ENCODE results near the gene PPP6R3.

The PPP6R3 gene

DNA sequence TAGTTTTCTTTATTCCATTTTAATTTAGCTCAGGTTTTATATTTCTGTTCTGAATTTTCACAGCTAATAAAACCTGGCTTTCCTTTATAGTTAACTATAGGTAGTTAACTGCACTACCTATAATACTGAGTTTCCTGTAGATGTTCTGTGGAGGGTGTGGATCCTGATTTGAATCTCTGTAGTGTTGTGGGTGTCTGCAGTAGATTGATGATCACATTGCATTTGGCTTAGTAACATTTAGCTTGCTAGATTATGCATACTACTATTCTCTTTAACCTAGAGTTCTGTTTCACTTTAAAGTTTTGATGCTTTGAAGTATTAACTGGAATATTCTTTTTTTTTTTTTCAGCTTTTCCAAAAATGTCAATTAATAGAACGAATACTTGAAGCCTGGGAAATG lies 110.1 kb downstream of the PPP6R3 start:
- Mint-ChIP-seq H3K9me3 (no peaks in the 10 kb centered on the region), H3K4me3 (no peak overlapping the region), H3K4me1 (ENCODE audit: low read depth) (peaks cover 19% of the 10 kb centered on the region), H3K27ac (no peak overlapping the region), H3K36me3 (ENCODE audit: low read depth) (peaks cover 62% of the 10 kb centered on the region), H3K27me3 (ENCODE audit: low read depth) (no peaks in the 10 kb centered on the region)
- no peak for DNase-seq (ENCODE audit: low spot score)

DNA sequence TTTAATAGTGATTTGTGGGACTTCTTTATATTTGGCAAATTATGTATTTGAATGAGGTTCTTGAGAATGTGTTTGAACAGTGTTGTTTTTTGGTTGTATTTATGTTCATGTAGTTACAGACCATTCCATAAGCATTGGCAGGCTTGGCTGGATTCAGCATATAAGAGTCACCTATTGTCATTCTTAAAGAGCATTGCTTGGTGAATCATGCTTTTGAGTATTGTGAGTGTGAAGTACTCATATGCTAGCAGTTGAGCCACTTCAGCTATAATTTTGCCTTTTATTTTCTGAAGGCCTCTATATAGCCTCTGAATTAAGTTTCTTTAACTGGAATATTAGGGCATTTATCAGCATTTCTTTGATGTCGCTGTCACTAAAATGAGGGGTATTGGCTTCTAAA lies 113.8 kb downstream of the PPP6R3 start:
- DNase-seq (ENCODE audit: low spot score), result no peak
- Mint-ChIP-seq H3K36me3 (ENCODE audit: low read depth) (peaks cover 68% of the 10 kb centered on the region), H3K9me3 (no peaks in the 10 kb centered on the region), H3K27ac (no peak overlapping the region), H3K27me3 (ENCODE audit: low read depth) (no peaks in the 10 kb centered on the region), H3K4me1 (ENCODE audit: low read depth) (peaks cover 16% of the 10 kb centered on the region), H3K4me3 (no peak overlapping the region)

DNA sequence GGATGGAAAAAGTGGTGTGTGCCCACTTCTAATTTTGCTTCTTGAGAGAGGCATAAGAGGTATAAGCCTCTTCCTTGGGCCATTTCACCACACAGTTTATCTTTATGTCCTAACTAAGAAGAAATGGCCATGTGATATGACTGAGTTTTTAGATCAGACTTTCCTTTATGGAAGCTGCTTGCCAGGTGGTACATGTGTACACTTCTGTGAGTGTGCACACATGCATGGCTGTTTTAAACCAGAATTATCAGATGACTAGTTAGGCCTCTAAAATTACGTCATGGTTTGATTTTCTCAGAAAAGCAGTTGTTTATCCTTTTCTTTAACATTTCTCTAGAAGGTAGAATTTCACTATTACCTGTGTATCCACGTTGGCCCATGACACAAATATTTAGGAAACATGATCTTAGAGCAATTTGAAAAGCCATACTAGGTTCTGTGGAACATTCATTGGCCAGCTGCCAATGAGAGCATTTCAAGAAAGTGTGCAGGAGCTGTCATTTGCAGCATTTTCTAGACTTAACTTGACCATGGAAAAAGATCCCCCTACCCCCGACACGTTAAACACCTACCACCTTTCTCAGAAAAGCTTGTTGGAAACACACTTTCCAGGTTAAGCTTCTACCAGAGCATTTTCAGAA lies 114.6 kb downstream of the PPP6R3 start:
- Mint-ChIP-seq H3K4me1 (ENCODE audit: low read depth) (peaks cover 10% of the 10 kb centered on the region), H3K27ac (no peak overlapping the region), H3K4me3 (no peak overlapping the region), H3K27me3 (ENCODE audit: low read depth) (no peaks in the 10 kb centered on the region), H3K36me3 (ENCODE audit: low read depth) (peaks cover 71% of the 10 kb centered on the region), H3K9me3 (no peaks in the 10 kb centered on the region)
- DNase-seq (ENCODE audit: low spot score), result no peak

DNA sequence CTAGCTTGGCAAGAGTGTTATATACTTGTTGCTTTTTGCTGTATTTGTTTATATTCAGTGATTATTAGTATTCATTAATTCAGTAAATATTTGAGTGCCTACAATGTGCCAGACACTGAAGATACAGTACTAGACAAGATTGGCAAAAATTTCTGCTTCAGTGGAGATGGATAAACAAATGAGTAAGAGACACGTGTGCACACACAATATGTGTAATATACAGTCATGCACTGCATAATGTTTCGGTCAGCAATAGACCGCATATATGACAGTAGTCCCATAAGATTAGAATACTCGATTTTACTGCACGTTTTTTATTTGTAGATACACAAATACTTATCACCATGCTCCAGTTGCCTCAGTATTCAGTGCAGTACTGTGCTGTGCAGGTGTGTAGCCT lies 118.9 kb downstream of the PPP6R3 start:
- Mint-ChIP-seq H3K4me1 (ENCODE audit: low read depth) (peaks cover 17% of the 10 kb centered on the region), H3K27me3 (ENCODE audit: low read depth) (no peaks in the 10 kb centered on the region), H3K9me3 (no peaks in the 10 kb centered on the region), H3K4me3 (no peak overlapping the region), H3K36me3 (ENCODE audit: low read depth) (peaks cover 69% of the 10 kb centered on the region), H3K27ac (no peak overlapping the region)
- no peak for DNase-seq (ENCODE audit: low spot score)

DNA sequence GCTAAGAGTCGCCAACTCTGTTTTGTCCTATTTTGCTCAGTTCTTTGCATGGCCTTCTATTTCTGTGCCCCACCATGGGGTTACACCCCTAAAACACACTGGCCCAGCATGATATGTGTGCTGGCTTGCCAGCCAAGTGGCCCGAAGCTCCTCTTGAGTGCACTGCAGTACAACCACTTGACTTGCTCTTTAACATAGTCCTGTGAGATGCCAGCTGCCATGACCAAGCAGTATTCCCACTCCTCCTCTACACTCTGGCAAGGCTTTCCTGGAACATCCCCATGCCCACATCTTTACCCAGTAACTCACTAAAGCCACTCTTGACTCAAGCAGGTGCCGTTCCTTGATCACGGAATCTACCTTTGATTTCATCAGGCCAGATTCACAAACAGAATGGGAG lies 120.9 kb downstream of the PPP6R3 start:
- Mint-ChIP-seq H3K27ac (no peak overlapping the region), H3K4me3 (no peak overlapping the region), H3K4me1 (ENCODE audit: low read depth) (peaks cover 25% of the 10 kb centered on the region), H3K9me3 (no peaks in the 10 kb centered on the region), H3K27me3 (ENCODE audit: low read depth) (no peaks in the 10 kb centered on the region), H3K36me3 (ENCODE audit: low read depth) (peaks cover 69% of the 10 kb centered on the region)
- no peak for DNase-seq (ENCODE audit: low spot score)

DNA sequence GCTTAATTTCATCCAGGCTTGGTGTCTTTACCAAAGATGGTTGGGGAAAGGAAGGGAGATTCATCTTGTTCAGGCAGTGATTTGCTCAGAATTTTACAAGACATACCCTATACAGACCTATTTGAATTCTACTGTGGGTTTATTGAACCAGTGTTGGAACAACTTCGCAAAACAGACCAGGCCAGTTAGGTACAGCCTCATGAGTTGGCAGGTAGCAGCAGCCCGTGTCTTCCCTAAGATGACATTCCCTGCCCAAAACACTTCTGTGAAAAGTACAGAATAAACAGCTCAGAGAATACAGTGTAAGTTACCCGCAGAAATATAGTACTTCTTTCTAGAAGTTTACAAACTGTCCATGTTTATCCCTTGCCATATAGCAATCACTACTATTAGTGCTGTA lies 121.3 kb downstream of the PPP6R3 start:
- DNase-seq (ENCODE audit: low spot score), result no peak
- H3K4me3 Mint-ChIP-seq, result no peak overlapping the region
- H3K36me3 Mint-ChIP-seq (ENCODE audit: low read depth), result peaks cover 66% of the 10 kb centered on the region
- H3K9me3 Mint-ChIP-seq, result no peaks in the 10 kb centered on the region
- H3K27ac Mint-ChIP-seq, result no peak overlapping the region
- H3K27me3 Mint-ChIP-seq (ENCODE audit: low read depth), result no peaks in the 10 kb centered on the region
- H3K4me1 Mint-ChIP-seq (ENCODE audit: low read depth), result peaks cover 25% of the 10 kb centered on the region

DNA sequence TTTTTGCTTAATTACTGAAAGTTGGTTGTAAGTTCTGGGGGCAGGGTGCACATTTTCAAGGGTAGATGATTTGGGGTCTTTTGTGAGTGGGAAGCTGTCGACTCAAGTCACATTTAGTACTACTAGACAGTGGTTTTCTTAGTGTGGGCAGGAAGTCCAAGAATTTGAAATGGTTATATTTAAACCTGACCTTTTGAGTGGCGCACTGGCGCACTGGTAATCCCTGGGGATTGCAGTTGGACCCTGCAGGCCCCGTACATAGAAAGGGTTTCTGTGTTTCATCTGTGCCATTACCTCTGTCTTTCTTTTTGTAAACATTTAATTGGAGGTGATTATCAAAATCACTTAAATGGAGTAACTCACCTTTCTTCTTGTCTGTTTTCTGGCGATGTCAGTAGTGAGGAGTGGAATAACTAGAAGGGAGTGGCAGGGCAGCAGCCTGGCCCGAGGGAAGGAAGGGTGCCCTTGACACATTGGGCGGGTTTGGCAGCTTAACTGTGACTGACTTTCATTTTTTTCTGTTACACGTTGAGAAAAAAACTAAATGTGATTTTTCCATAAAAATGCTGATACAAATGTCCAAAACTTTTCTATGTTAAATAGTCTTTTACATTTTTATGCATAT lies 122.0 kb downstream of the PPP6R3 start:
- Mint-ChIP-seq H3K27me3 (ENCODE audit: low read depth) (no peaks in the 10 kb centered on the region), H3K27ac (peak overlapping the region; percentile 49), H3K4me3 (no peak overlapping the region), H3K4me1 (ENCODE audit: low read depth) (peaks cover 25% of the 10 kb centered on the region), H3K36me3 (ENCODE audit: low read depth) (peaks cover 71% of the 10 kb centered on the region), H3K9me3 (no peaks in the 10 kb centered on the region)
- DNase-seq (ENCODE audit: low spot score), result no peak

DNA sequence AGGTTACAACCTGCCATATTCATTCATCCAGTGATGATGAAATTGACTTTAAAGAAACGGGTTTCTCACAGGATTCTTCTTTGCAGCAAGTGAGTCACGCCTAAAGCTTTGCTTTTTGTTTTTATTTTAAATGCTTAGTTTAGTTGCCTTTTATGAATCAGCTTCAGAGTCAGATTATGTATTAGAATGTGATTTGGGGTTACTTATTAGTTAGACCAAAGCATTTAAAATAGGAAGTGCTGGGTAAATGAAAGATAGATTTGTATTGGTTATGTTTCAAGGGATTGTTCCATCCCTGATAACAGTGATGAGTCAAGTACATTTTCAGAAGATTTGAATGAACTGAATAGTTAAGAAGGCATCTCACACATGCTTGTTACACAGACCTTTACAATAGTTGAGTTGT lies 122.5 kb downstream of the PPP6R3 start:
- Mint-ChIP-seq H3K4me1 (ENCODE audit: low read depth) (peaks cover 25% of the 10 kb centered on the region), H3K36me3 (ENCODE audit: low read depth) (peaks cover 70% of the 10 kb centered on the region), H3K4me3 (no peak overlapping the region), H3K9me3 (no peaks in the 10 kb centered on the region), H3K27me3 (ENCODE audit: low read depth) (no peaks in the 10 kb centered on the region), H3K27ac (no peak overlapping the region)
- DNase-seq (ENCODE audit: low spot score), result no peak

DNA sequence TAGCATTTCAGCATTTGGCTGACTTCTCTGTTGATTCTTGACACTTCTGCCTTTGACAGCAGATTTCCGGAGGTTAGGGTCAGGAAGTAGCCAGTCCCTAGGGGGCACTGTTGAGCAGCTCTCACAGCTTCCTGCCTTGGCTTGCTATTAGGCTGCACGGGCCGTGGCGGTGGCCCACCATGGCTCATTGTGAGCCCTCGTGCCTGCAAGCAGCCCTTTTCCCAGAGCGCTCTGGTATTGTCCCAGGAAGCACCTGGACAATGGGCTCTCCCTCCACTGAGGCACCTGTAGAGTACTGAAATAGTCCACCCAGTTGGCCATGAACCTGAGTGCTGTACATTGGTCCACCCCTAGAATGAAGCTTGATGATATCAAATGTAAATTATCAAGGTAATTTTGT lies 123.5 kb downstream of the PPP6R3 start:
- Mint-ChIP-seq H3K27me3 (ENCODE audit: low read depth) (no peaks in the 10 kb centered on the region), H3K4me3 (no peak overlapping the region), H3K27ac (no peak overlapping the region), H3K9me3 (no peaks in the 10 kb centered on the region), H3K4me1 (ENCODE audit: low read depth) (peaks cover 22% of the 10 kb centered on the region), H3K36me3 (ENCODE audit: low read depth) (peaks cover 61% of the 10 kb centered on the region)
- DNase-seq (ENCODE audit: low spot score), result peak; percentile 14

DNA sequence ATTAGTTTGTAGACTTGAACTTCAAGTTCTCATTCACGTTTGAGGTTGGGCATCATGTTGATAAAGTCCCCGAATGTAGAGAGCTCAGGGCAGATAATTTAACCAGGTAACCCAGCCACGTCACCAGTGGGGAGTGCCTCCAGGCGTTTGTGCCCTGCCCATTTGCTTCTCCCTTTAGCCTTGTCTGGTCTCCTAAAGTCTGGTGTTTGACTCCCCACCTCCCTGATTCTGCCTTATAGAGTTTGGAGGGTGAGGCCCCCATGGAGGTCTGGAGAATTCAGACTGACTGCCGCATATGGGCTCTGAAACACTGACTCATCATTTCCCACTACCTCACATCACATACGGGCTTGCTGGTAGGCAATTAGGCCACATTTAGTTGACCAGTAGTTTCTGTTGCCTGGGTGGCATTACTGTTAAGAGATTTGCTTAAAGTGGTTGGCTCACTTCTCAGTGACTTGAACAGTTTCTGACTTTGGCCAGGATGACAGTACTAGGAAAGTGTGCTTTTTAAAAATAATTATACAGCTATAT lies 124.5 kb downstream of the PPP6R3 start:
- Mint-ChIP-seq H3K36me3 (ENCODE audit: low read depth) (peaks cover 59% of the 10 kb centered on the region), H3K9me3 (no peaks in the 10 kb centered on the region), H3K4me3 (no peak overlapping the region), H3K27ac (no peak overlapping the region), H3K27me3 (ENCODE audit: low read depth) (no peaks in the 10 kb centered on the region), H3K4me1 (ENCODE audit: low read depth) (peaks cover 22% of the 10 kb centered on the region)
- no peak for DNase-seq (ENCODE audit: low spot score)

DNA sequence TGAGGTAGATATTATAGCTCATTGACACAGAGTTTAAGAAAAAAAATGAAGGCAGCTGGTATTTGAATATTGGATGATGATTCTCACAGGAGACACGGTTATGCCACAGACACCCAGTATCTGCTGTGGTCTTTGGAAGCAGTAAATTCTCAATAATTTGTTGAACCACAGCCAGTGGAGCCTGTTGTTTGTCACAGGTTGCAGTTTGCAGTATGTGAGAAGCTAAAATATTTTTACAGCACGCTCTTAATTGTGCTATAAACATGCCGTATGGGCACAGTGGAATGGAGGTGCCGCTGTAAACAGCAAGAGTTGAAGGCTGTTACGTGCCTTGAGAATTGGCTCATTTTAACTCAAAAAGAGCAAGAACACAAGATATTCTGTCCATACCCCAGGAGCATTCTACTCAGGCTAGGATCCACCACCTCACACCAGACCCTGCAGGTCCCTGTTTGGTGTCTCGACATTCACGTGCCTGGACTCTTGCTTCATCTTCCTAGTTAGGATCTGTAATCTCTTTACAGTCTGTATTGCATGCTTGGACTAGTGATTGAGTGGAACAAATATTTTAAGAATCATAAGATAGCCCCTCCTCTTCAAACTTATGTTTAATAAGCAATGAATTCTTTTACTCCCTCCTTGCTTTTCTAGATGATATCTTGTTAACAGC lies 129.1 kb downstream of the PPP6R3 start:
- DNase-seq (ENCODE audit: low spot score), result no peak
- no peaks in the 10 kb centered on the region for H3K27me3 Mint-ChIP-seq (ENCODE audit: low read depth)
- H3K4me3 Mint-ChIP-seq, result no peak overlapping the region
- H3K9me3 Mint-ChIP-seq, result no peaks in the 10 kb centered on the region
- H3K36me3 Mint-ChIP-seq (ENCODE audit: low read depth), result peaks cover 61% of the 10 kb centered on the region
- H3K4me1 Mint-ChIP-seq (ENCODE audit: low read depth), result peaks cover 7% of the 10 kb centered on the region
- no peak overlapping the region for H3K27ac Mint-ChIP-seq

DNA sequence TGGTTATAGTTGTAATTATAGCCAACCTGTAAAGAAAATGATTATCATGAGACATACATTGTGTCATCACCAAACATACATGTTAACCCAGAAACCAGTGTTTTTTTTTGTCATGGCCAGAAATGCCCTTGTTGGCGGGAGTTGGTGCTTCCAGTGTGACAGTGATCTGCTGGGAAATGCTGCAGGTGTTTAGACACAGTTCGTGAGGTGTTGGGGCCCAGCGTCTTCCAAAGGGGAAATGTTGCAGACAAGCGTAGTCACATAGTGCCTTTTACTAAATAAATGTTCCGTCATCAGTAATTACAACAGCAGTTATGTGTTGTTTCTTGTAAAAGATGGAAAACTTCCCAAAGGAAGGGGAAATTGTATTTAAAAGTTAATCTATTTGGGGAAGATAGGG lies 131.2 kb downstream of the PPP6R3 start:
- Mint-ChIP-seq H3K4me3 (no peak overlapping the region), H3K27ac (no peak overlapping the region), H3K9me3 (no peaks in the 10 kb centered on the region), H3K4me1 (ENCODE audit: low read depth) (no peaks in the 10 kb centered on the region), H3K36me3 (ENCODE audit: low read depth) (peaks cover 68% of the 10 kb centered on the region), H3K27me3 (ENCODE audit: low read depth) (no peaks in the 10 kb centered on the region)
- DNase-seq (ENCODE audit: low spot score), result no peak

DNA sequence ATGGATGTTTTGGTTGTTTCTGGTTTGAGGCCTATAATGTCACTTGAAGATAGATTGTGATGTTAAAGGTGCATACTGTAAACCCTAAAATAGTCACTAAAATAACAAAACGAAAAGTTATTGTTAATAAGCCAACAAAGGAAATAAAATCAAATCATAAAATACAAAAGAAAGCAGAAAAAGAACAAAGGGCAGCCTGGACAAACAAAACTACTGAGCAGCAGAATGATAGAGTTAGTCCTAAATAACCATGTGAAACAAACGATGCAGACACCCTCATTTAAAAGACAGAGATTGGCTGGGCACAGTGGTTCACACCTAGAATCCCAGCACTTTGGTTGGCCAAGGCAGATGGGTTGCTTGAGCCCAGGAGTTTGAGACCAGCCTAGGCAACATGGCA lies 132.9 kb downstream of the PPP6R3 start:
- Mint-ChIP-seq H3K4me1 (ENCODE audit: low read depth) (no peaks in the 10 kb centered on the region), H3K9me3 (no peaks in the 10 kb centered on the region), H3K4me3 (no peak overlapping the region), H3K27me3 (ENCODE audit: low read depth) (no peaks in the 10 kb centered on the region), H3K27ac (peak overlapping the region; percentile 28), H3K36me3 (ENCODE audit: low read depth) (peaks cover 66% of the 10 kb centered on the region)
- DNase-seq (ENCODE audit: low spot score), result no peak

DNA sequence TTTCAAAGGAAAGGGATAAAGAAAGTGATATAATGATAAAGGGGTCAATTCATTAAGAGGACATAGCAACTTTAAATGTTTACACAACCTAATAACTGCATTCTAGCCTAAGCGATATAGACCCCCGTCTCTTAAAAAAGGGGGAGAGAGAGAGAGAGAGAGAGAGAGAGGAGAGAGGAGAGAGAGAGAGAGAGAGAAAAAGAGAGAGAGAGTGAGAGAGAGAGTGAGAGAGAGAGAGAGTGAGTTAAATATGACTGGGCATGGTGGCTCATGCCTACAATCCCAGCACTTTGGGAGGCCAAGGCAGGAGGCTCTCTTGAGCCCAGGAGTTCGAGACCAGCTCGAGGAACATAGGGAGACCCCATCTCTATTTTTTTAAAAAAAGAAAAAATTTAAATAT lies 133.6 kb downstream of the PPP6R3 start:
- H3K27ac Mint-ChIP-seq, result no peak overlapping the region

More for the DNA sequence above, 133.6 kb downstream of the PPP6R3 start:
- Mint-ChIP-seq H3K4me3 (no peak overlapping the region), H3K9me3 (no peaks in the 10 kb centered on the region), H3K4me1 (ENCODE audit: low read depth) (no peaks in the 10 kb centered on the region), H3K27me3 (ENCODE audit: low read depth) (no peaks in the 10 kb centered on the region), H3K36me3 (ENCODE audit: low read depth) (peaks cover 72% of the 10 kb centered on the region)
- no peak for DNase-seq (ENCODE audit: low spot score)

Measured in T-helper 2 cell treated with Interferon-gamma antibody and Interleukin-4, amounts not matched to agents 5 μg/mL and 100 μg/mL, for 36 hours (primary cell).